Activated CD4-positive, alpha-beta T cell treated with anti-CD3 and anti-CD28 coated beads for 24 hours (primary cell): ENCODE data around the gene SIAE.

Experiments used
- DNase-seq, 2 donors: peaks; one replicate each; pipeline ENCODE4 v3.0.0-alpha.2; 2020; ENCODE audit warnings: low read depth in 2 of 2

The SIAE gene

DNA sequence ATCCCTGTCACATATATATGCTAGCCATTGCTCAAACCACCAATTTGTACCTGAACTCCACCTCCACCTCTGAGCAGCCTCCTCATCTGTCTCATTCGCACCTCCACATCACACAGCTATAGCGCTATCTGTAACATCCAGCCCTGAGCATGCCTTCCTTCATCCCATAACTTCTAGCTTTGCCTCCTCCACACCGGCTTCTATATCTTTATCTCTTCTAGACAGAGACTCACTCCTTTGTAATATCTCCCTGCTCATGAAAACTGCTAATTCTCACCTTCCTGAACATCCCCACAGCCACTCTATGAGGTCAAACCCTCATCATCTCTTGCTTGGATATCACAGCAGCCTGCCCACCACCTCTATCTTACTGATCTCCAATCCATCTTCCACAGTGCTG lies 5.9 kb downstream of the SIAE start:
- no peak for DNase-seq

DNA sequence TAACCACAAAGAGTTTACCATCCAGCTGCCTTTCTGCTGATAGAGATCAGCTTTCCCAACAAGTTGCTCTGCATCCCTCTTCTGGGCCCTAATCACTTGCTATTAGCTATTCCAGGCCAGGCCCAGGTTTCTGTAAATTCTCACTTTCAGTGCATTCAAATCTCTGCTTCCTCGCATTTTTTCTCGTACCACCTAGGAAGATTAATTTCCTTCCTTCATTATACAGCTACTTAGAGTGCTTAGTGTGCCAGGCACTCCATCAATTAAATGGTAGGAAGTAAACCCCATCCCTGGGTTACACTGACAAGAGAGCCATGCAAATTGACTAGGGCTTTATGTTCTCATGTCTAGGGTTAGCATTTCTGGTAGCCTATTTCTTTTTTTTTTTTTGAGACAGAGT lies 9.7 kb downstream of the SIAE start:
- DNase-seq = no peak

DNA sequence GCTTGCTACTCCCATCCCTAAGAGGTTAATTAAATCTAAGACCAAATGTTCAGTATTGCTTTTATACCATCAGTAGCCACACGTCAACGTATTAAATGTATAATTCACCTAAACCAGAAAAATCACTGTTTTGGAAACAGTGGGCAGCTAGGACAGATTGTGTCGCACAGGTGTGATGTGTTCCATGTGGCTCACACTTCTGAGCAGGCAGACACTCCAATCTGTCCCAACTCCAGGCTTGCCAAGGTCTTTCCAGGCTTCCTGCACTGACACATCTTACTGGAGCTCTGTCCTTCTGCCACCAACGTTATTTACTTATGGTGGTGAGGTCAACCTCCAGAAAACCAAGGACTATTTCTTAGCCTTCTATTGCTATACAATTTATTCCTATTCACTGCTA lies 11.4 kb downstream of the SIAE start:
- no peak for DNase-seq

DNA sequence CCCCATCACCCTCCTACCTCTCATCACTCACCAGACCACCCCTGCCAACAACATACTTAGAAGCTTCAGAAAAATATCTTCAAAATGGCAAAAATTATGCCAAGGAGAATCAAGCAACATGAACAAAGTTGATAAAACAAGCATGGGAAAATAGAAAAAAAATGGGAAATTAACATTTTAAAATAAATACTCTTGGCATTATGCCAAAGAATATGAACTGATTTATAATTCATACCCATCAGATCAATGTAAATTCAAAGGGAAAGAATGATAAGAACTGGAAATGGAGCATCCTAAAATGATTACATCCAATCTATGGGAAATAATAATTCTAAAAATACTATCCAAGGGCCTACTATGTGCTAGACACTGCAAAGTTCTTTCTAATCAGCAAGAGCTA lies 12.0 kb downstream of the SIAE start:
- DNase-seq = no peak

DNA sequence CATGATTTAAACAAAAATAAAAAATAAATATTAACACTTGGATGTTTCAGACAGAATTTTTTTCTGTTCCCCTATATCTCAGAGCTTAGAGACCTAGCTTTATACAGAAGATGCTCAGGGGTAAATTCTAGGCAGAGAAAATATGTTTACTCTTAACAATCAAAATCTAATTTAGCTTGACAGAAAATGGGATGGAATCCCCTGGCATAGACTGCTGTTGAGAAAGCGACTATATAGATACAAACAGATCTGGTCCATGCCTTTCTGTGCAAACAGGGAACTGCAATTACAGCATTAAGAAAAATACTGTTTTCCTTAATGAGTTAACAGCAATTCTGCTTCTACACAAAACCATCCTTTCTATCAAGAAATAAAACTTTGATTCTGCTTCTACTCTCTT lies 14.6 kb downstream of the SIAE start:
- DNase-seq = no peak

DNA sequence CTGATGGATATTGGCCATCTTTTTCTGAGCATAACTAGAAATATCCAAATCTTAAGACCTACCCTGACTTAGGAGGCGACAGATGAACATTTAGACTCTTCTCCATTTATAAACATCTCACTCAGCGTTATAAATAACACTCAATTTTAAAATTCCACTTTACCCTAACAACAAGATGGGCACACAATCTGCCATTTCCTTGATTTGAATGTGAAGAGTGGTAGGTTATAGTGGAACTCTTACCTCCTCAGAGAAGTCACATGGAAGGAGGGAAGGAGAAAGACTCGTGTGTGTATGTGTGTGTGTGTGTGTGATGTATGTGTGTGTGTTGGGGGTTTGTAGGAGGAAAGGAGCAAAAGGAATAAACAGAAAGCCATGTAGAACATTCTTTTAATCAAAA lies 15.0 kb downstream of the SIAE start:
- no peak for DNase-seq

DNA sequence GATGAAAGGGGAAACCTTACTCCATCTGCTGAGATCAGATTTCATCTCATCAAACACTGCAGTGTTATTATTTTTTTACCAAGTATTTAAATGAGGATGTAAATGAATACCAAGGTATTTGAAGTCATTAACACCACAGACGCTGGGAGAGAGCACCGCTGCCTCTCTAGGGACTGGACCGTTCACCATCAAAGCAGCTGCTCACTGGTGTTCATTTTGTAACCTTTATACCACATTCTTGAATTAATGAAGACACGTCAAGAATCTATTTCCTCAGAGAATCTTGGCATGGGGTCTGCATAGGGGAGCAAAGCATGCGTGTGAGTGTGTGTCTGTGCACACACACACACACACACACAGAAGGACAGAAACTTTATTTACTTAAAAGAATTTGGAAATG lies 15.6 kb downstream of the SIAE start:
- DNase-seq = no peak

DNA sequence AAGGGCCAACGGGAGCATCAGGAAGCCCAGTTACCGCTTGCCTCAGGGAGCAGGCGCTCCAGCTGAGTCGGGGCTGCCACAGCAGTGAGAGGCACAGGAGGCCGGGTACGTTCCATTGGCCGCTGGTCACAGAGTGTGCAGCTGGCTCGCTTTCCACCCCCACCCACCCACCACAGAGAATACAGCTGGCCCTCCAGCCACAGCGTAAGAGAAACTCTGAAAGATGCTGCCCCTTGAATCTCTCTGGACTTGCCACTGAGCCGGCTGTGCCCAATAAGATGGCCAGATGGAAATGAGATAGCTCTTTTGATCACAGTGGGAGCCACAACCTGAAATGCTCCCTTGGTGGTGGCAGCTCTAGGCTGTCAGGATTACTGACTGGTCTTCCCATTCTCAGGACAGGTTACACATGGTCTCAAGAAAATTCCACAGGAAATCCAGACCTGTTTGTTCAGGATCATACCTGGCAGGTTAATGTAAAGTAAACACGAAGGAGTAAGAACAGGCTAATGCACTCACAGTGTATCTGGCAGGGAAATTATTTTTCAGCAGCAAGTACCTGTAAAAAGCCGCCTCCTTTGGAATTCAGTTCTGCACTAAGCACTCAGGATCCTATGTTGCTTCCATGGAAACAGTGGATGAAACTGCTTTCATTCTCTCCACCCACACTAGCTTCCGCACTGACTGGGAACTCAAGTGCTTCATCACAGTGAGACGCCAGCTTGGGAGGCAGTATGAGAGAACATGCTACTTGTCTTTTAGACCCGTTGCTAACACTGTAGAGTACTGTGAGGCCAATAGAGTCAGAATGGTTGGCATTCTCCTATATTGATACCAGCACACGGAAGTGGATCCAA lies 16.5 kb downstream of the SIAE start:
- DNase-seq = no peak

DNA sequence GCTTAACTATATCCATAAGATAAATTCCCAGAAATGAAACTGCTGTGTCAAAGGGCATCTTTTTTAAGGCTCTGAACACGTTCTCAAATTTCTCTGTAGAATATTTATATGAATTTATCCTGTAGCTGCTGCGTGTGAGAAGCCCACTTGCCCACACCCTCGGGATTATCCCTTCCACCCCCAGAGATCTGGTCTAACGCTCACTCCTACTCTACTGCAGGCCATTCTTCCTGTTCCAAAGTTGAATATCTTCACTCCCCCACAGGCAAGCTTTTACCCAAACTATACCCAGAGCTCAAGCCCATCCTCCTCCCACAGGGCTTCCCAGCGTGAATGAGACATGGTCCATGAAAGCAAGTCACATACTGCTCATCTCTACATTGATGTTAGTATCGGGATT lies 24.9 kb downstream of the SIAE start:
- no peak for DNase-seq

DNA sequence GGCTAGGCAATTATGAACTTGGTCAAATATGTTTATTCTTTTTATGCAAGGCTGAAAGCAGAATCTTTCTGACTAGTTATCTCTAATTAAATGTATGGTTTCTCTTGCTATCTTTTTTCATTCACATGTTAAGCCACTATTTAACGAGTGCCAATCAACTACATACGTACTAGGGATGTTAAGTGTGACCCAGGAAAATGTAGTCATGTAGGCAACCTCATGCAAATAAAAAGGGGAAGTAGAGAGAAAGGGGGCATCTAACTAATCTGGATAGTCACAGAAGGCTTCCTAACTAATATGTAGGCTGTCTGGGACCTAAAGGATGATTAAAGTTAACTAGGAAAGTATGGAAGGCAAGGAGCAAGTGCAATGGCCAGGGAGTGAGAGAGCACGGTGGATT lies 27.4 kb downstream of the SIAE start:
- DNase-seq = no peak

DNA sequence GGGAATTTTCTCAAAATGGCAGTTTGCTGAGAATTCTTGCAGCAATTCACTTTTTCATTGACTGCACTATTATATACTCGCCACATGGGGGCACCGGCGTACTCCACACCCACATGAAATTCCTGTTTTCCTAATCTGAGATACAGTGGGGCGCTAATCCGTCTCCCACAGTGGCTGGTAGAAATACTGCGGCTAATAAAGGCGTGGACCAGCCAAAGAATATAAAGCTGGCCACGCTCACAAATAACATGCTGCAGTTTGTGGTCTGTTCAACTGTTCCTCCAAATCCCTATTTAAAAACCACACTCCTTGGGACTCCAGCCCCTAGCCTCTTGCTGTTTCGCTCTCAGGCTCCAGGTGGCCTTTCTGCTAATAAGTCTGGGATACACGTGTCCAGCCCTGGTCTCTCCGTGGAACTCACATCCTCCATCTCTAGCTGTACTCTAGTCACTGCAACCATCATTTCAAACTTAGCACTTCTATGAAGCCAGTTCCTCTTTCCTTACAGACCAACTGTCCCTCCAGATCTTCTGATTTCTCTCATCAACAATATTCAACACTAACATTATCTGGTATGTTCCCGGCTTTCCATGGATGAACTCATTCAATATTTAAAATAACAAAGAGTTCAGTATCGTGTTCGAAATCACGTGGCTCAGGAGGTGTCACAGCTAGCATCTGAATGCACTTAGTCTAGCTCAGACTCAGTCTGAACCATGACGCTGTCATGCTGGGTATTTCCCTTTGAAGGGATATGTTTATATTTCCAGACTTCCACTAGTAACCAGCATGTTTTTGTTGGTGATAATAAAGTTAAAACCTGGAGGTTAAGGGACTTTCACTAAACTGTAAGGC lies 28.9 kb downstream of the SIAE start:
- no peak for DNase-seq

DNA sequence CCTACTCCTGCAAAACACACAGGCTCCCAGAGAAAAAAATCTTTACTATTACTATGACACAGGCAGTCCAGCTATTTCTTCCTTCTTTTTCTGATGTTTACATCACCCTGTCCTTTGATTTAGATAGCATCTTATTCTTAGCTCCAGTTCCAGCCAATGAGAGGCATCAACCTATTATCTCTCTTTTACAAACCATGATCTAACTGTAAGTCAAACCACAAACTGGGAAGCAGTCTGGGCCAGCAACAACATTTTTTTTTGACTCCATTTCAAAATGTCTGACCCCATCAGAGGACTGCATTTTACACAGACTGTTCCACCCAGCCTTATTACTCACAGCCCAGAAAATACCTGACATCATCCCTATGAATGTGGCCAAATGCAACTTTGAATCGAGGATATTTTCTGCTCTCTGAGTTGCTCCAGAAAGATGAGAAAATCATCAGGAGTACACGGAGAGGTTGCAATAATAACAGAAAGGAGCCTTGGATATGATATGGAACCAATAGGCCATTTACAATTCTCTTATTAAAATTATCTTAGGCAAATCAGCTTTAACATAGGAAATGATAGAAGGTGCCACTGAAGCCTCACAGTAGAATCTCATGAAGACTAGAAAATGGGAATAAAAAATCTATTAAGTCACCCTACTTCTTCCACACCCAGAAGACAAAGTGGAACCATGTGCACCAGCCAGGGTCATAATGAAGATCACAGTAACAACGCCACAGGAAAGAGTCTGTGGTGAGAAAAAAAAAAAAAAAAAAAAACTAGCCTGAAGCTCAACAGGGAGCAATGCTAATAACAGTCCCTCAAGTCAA lies 29.7 kb downstream of the SIAE start:
- no peak for DNase-seq

DNA sequence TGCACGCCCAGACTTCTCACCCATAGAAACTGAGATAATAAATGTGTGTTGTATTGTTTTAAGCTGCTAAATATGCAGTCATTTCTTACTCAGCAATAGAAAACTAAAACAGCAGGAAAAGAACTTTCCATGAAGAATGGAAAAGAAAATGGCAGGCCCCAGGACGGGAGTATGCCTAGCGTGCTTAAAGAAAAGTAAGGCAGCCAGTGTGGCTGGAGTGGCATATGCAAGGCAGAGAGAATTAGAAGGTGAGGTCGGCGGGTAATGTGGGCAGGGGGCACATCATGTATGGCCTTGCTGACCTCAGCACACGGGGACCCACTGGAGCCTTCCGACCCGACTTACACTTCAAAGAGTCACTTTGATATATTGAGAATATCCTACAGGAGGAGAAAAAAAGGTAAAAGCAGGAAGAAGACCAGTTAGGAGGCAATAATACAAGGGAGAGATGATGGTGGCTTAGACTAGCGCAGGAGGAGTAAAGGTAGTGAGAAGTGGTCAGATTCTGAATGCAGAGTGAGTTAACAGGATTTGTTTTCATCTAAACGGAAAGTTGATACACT lies 30.4 kb downstream of the SIAE start:
- no peak for DNase-seq

DNA sequence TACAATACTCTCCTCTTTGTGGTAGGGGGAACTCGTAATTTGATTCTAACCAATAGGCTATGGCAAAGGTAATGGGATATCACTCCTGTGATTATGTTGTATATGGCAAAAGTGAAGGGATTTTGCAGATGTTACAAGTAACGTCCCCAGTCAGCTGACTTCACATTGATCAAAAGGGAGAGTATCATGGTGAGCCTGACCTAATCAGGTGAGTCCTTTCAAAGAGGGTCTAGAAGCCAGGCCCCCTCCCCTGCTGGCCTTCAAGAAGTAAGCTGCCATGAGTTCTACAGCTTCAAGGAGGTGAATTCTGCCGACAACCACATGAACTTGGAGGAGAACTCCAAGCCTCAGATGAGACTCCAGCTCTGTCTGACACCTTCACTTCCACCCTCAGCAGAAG lies 30.9 kb downstream of the SIAE start:
- no peak for DNase-seq

DNA sequence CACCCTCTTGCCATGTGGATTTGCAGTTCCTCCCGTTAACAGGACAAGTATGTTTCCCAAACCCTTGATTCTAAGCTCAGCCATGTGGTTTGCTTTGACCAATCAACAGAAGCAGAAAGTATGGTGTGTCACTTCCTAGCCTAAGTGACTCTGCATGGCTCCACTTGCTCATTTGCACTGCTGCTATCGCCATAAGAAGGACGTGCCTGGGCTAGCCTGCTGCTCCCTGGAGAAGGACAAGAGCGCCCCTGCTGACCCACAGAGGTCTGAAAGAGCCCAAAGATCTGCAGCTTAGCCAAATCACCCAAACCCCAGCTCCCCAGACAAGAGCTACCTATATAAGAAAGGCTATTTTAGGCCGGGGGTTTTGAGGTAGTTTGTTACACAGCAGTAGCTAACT lies 32.9 kb downstream of the SIAE start:
- DNase-seq = no peak

DNA sequence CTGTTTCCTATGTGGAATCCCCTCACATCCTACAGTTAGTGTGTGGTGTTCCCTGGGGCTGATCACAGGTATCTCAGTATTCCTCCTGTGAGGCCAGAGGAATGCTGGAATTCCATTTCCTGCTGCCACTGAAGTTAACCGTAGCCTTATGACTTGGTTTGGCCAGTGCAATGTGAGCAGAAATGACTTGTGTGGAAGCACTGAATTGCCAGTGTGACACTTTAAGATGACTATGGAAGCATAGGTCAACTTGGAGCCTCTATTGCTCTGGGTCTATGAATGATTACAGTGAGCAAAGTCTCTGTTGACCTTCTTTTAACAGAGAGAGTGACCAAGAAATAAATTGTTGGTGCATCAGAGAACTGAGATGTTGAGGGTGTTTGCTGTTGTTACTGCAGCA lies 34.4 kb downstream of the SIAE start:
- no peak for DNase-seq

DNA sequence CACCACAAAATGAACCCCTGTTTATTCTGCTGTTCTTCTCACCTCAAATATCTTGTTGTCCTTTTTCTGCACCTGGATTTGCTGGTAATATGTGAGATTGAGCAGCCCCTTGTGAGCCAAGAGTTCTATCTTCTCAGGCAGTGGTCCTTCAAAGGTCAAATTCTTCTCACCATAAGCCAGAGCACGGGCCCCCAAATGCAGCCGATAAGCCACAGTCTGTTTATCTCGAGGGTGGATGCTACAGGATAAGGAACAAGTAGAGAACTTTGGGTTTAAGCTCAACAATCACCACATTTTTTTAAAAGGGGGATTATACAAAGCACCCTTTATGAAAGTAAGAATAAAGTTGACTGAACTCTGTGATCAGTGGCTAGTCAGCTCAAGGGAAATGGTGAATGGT lies 35.0 kb downstream of the SIAE start:
- no peak for DNase-seq

DNA sequence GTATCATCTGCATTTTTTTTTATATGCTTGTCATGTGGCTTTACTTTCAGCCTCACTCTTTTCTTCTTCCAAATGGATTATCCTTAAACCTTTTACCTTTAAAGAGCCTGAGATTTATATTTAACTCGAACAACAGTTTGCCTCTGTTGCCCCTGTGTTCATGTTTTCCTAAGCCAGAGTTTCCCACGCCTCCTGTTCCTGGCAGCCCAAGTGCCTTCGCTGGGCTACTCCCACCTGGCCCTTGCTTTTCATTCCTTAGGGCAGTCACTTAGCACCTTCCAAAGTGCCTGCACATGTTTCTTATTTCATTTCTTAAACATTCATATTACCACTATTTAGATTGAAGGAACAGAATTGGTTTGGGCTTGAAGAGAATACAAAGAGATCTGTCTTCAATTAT lies 37.6 kb downstream of the SIAE start:
- no peak for DNase-seq

DNA sequence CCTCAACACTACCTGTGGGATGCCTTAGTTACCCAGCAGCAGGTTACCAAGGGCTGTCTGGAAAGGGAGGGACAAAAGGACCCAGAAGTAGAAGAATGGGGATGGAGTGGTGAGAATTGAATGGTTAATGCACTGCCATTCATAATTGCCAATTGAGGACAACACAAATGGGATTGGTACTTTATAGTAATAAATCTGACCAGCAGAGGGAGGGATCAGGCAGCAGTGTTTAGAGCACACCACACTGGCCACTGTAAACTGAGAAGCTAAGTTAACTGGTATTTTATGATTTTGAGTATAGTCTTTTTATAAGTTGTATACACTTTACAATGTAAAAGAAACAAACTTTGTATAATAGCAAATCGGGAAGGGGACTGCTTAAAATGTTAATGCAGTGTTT lies 40.2 kb downstream of the SIAE start:
- no peak for DNase-seq

DNA sequence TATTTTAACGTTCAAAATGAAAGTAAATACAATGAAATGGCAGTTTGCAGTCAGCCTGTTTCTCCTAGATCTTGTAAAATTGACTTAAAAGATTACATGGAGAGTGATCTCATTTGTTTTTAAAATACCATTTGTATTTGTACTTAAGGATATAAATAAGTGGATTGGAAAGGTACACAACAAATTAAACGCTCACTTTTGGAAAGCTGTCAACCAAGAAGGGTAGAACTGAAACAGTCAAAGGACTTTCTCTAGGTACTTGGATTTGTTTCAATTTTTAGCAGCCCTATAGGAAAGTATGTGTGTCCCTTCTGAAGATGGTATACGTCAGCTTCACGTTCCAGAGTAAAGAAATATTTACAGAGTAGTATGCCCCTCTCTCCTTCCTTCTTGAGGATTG lies 43.6 kb downstream of the SIAE start:
- no peak for DNase-seq

DNA sequence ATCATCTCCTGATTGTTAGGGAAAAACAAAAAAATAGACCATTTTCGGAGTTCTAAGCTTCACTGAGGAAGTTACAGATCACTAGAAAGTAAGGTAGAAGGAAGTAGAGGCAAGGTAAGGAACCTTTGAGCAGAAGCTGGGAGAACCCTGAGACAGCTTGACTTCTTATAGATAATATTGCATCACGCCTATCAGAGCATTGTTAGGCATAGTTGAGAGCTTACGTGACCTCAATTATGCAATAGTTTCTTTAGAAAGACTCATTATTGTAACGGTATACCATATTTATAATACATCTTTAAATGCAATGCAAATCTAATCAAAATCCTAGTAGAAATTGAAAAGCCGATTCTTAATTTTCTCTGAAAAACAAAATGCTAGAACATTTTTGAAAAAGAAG lies 46.0 kb downstream of the SIAE start:
- no peak for DNase-seq
